Measurements from ENCODE around the gene TRIM7. TPM values are rescaled to one million over a fixed set of nuclear protein-coding genes. Genes with fewer than 3 reads are reported as not detected.

Gene TRIM7
- total RNA-seq, 1 experiment from 2014 or later: 25.8 TPM

GRCh38 chr5:181200816-181201215, 4.2 kb downstream of the TRIM7 start:
- ATAC-seq (no peak), DNase-seq (ENCODE audit: low read depth, low spot score) (no peak)
- intact Hi-C loops (cut with micrococcal nuclease; ENCODE audit: unreplicated experiment): no loop called here
- in situ Hi-C loops (cut with HindIII; ENCODE audit: low pct_unique_long_range_greater_than_20kb, low sequenced_read_pairs): no loop called here
- BruUV-seq (replicated peaks): no TSS peak
- Histone ChIP-seq H3K27ac (ENCODE audit: low read length) (no peak overlapping the region), H3K4me3 (ENCODE audit: low read depth in 2 of 2, low read length in 2 of 2) (no peak overlapping the region), H3K36me3 (ENCODE audit: control insufficient read depth, insufficient read depth, low read length) (no peaks in the 10 kb centered on the region), H3K9me3 (ENCODE audit: control insufficient read depth, insufficient read depth, low read depth, low read length) (no peaks in the 10 kb centered on the region), H3K27me3 (ENCODE audit: control insufficient read depth, insufficient read depth, low read length) (no peaks in the 10 kb centered on the region), H3K4me1 (ENCODE audit: control insufficient read depth, insufficient read depth, low read length) (peaks cover 19% of the 10 kb centered on the region)
- TF ChIP-seq REST (IDR thresholded peaks at IDR 0.05; ENCODE audit: insufficient read depth in 1 of 2, low read depth in 2 of 2, low read length in 1 of 2) (no peak), SIN3A (IDR thresholded peaks at IDR 0.05; ENCODE audit: borderline replicate concordance, insufficient read depth, low read depth, low read length) (no peak), TCF7L2 (IDR thresholded peaks at IDR 0.05; ENCODE audit: low read depth, low read length) (no peak), POLR2AphosphoS5 (IDR thresholded peaks at IDR 0.05; ENCODE audit: low read depth, low read length) (no peak), CTCF (IDR thresholded peaks at IDR 0.05) (no peak)
- POLR2A ChIA-PET: no interaction called here
- CTCF ChIA-PET: no interaction called here

GRCh38 chr5:181199881-181200638, 4.9 kb downstream of the TRIM7 start:
- H3K27ac ChIP-seq (ENCODE audit: low read length): no peak overlapping the region
- H3K9me3 ChIP-seq (ENCODE audit: control insufficient read depth, insufficient read depth, low read depth, low read length): no peaks in the 10 kb centered on the region
- H3K27me3 ChIP-seq (ENCODE audit: control insufficient read depth, insufficient read depth, low read length): no peaks in the 10 kb centered on the region
- peaks cover 15% of the 10 kb centered on the region; the same call in 1 of the 2 replicates for H3K4me1 ChIP-seq (ENCODE audit: control insufficient read depth, insufficient read depth, low read length)
- H3K36me3 ChIP-seq (ENCODE audit: control insufficient read depth, insufficient read depth, low read length): no peaks in the 10 kb centered on the region
- H3K4me3 ChIP-seq (ENCODE audit: low read depth in 2 of 2, low read length in 2 of 2): no peak overlapping the region
- intact Hi-C loops (cut with micrococcal nuclease; ENCODE audit: unreplicated experiment): no loop called here
- ATAC-seq: no peak
- no TSS peak for BruUV-seq (replicated peaks)
- TF ChIP-seq POLR2AphosphoS5 (IDR thresholded peaks at IDR 0.05; ENCODE audit: low read depth, low read length) (no peak), TCF7L2 (IDR thresholded peaks at IDR 0.05; ENCODE audit: low read depth, low read length) (no peak), REST (IDR thresholded peaks at IDR 0.05; ENCODE audit: insufficient read depth in 1 of 2, low read depth in 2 of 2, low read length in 1 of 2) (no peak), SIN3A (IDR thresholded peaks at IDR 0.05; ENCODE audit: borderline replicate concordance, insufficient read depth, low read depth, low read length) (no peak), CTCF (IDR thresholded peaks at IDR 0.05) (no peak)
- DNase-seq (ENCODE audit: low read depth, low spot score): no peak
- POLR2A ChIA-PET: no interaction called here
- in situ Hi-C loops (cut with HindIII; ENCODE audit: low pct_unique_long_range_greater_than_20kb, low sequenced_read_pairs): no loop called here
- CTCF ChIA-PET: no interaction called here
